Fibroblast of skin of right quadriceps (primary cell): ENCODE data around the gene CBFB.

Source experiments
- DNase-seq: peaks from one replicate; pipeline ENCODE4 v3.0.0-alpha.2; 2013

Gene CBFB

GRCh38 chr16:67141391-67141790 is 112.4 kb downstream of the CBFB start:
- DNase-seq = no peak

- DNase-seq = no peak
These were observed 113.4 kb downstream of the CBFB start for GRCh38 chr16:67142342-67142741.

GRCh38 chr16:67144943-67145342 is 116.0 kb downstream of the CBFB start:
- no peak for DNase-seq

- no peak for DNase-seq
These were observed 116.8 kb downstream of the CBFB start for GRCh38 chr16:67145746-67146145.

GRCh38 chr16:67146523-67147357 is 117.8 kb downstream of the CBFB start:
- no peak for DNase-seq

GRCh38 chr16:67147437-67148140 is 118.6 kb downstream of the CBFB start:
- no peak for DNase-seq

- DNase-seq = no peak
These were observed 119.3 kb downstream of the CBFB start for GRCh38 chr16:67148221-67148620.

- no peak for DNase-seq
These were observed 119.8 kb downstream of the CBFB start for GRCh38 chr16:67148656-67149275.

GRCh38 chr16:67149276-67150046 is 120.5 kb downstream of the CBFB start:
- DNase-seq = no peak

- peak; percentile 78 for DNase-seq
These were observed 121.3 kb downstream of the CBFB start for GRCh38 chr16:67150047-67150832.
